Stimulated activated CD4-positive, alpha-beta T cell treated with anti-CD3 and anti-CD28 coated beads, Interleukin-4, amount 100 ng/mL, for 24 hours (primary cell): ENCODE measurements around the gene BLTP2.
"Not testable (repeated sequence)": the region's sequence is repeated elsewhere in the genome, so short reads cannot be mapped to it uniquely, and the experiment has no call there.

Experiments
- DNase-seq: peaks from one replicate; pipeline ENCODE4 v3.0.0-alpha.2; 2020

BLTP2 gene

GRCh38 chr17:28644787-28645575 is at the start of gene BLTP2:
Gene BLTP2 (minus strand): TSS chr17:28645158. CDS start chr17:28645056, 102 bp downstream.
- DNase-seq, result peak; percentile 96

- DNase-seq, result no peak
Measured at GRCh38 chr17:28693869-28694268, 48.9 kb upstream of the BLTP2 start.

GRCh38 chr17:28689011-28689410 is 44.1 kb upstream of the BLTP2 start:
- DNase-seq, result no peak

- no peak for DNase-seq
Measured at GRCh38 chr17:28688481-28688880, 43.5 kb upstream of the BLTP2 start.

GRCh38 chr17:28686296-28686695 is 41.3 kb upstream of the BLTP2 start:
- DNase-seq, result no peak

GRCh38 chr17:28685366-28685765 is 40.4 kb upstream of the BLTP2 start:
- DNase-seq, result no peak

- DNase-seq, result no peak
Measured at GRCh38 chr17:28684963-28685362, 40.0 kb upstream of the BLTP2 start.

- DNase-seq, result no peak
Measured at GRCh38 chr17:28682655-28683054, 37.7 kb upstream of the BLTP2 start.

- DNase-seq, result no peak
Measured at GRCh38 chr17:28675980-28676379, 31.0 kb upstream of the BLTP2 start.

- no peak for DNase-seq
Measured at GRCh38 chr17:28675490-28675889, 30.5 kb upstream of the BLTP2 start.

- DNase-seq, result no peak
Measured at GRCh38 chr17:28669918-28670317, 25.0 kb upstream of the BLTP2 start.

- no peak for DNase-seq
Measured at GRCh38 chr17:28667870-28668269, 22.9 kb upstream of the BLTP2 start.

- no peak for DNase-seq
Measured at GRCh38 chr17:28665994-28666393, 21.0 kb upstream of the BLTP2 start.

- DNase-seq, result no peak
Measured at GRCh38 chr17:28663723-28664122, 18.8 kb upstream of the BLTP2 start.

GRCh38 chr17:28662527-28662829 is 17.5 kb upstream of the BLTP2 start:
- DNase-seq, result no peak

GRCh38 chr17:28661635-28662526 is 16.9 kb upstream of the BLTP2 start, which contains the start of the genes SDF2 and SUPT6H:
Gene SDF2 (minus strand): TSS chr17:28661906. CDS start chr17:28661876, 30 bp downstream.
Gene SUPT6H (plus strand): TSS chr17:28662205. CDS start chr17:28673402, 11,197 bp downstream.
- DNase-seq, result peak; percentile 96

- not testable (repeated sequence) for DNase-seq
Measured at GRCh38 chr17:28659497-28659881, 14.5 kb upstream of the BLTP2 start.

- not testable (repeated sequence) for DNase-seq
Measured at GRCh38 chr17:28658766-28659496, 14.0 kb upstream of the BLTP2 start.

GRCh38 chr17:28658342-28658741 is 13.4 kb upstream of the BLTP2 start:
- not testable (repeated sequence) for DNase-seq

GRCh38 chr17:28657756-28658155 is 12.8 kb upstream of the BLTP2 start:
- DNase-seq, result no peak

- no peak for DNase-seq
Measured at GRCh38 chr17:28655160-28655559, 10.2 kb upstream of the BLTP2 start.

GRCh38 chr17:28648698-28649097 is 3.7 kb upstream of the BLTP2 start:
- DNase-seq, result no peak
